Neural progenitor cell (in vitro differentiated cells): ENCODE data around the gene PLXNB2. TPM values are rescaled to one million over a fixed set of nuclear protein-coding genes. Genes with fewer than 3 reads are reported as not detected.

ENCODE experiments used
- DNase-seq: peaks from one replicate; pipeline ENCODE4 v3.0.0-alpha.2; 2016; ENCODE audit warnings: low spot score
- H2AFZ ChIP-seq: fragments of 200-600 bp; sonication (generic); replicated peaks from 2 replicates; pipeline ENCODE4 v1.6.1; 2016; ENCODE audit warnings: antibody characterized with exemption
- H3F3A ChIP-seq: fragments of 200-600 bp; sonication (generic); 2 replicates; pipeline ENCODE4 v1.6.1; 2016; ENCODE audit warnings: antibody characterized with exemption, low read depth
- H3K27ac ChIP-seq: fragments of 200-600 bp; sonication (generic); 2 replicates; pipeline ENCODE4 v1.5.1; 2016; ENCODE audit warnings: mild to moderate bottlenecking
- H3K27me3 ChIP-seq: fragments of 200-600 bp; sonication (generic); 2 replicates; pipeline ENCODE4 v1.6.1; 2016; ENCODE audit warnings: mild to moderate bottlenecking, moderate library complexity
- H3K36me3 ChIP-seq: fragments of 200-600 bp; sonication (generic); 2 replicates; pipeline ENCODE4 v1.5.1; 2016
- H3K4me1 ChIP-seq: fragments of 200-600 bp; sonication (generic); 2 replicates; pipeline ENCODE4 v1.6.1; 2016; ENCODE audit warnings: mixed run types
- H3K4me2 ChIP-seq: fragments of 200-600 bp; sonication (generic); 2 replicates; pipeline ENCODE4 v1.6.1; 2016
- H3K4me3 ChIP-seq: fragments of 200-600 bp; sonication (generic); 2 replicates; pipeline ENCODE4 v1.5.1; 2016
- H3K79me2 ChIP-seq: fragments of 200-600 bp; sonication (generic); 2 replicates; pipeline ENCODE4 v1.6.1; 2016; ENCODE audit warnings: low read depth
- H3K9ac ChIP-seq: fragments of 200-600 bp; sonication (generic); 2 replicates; pipeline ENCODE4 v1.6.1; 2016
- H3K9me3 ChIP-seq: fragments of 200-600 bp; sonication (generic); 2 replicates; pipeline ENCODE4 v1.5.1; 2016; ENCODE audit warnings: low read depth
- H4K20me1 ChIP-seq: fragments of 200-600 bp; sonication (generic); 2 replicates; pipeline ENCODE4 v1.6.1; 2016; ENCODE audit warnings: low read depth
- H3K27ac Mint-ChIP-seq: 3 replicates; pipeline ENCODE4 v1.8.0; 2021; ENCODE audit warnings: mixed read lengths
- H3K27me3 Mint-ChIP-seq: 2 replicates; pipeline ENCODE4 v1.8.0; 2022; ENCODE audit warnings: low read depth, mild to moderate bottlenecking, inconsistent platforms, moderate library complexity, mixed read lengths; ENCODE audit not compliant: insufficient read depth
- H3K36me3 Mint-ChIP-seq: 3 replicates; pipeline ENCODE4 v1.8.0; 2021; ENCODE audit warnings: mixed read lengths
- H3K4me1 Mint-ChIP-seq: 3 replicates; pipeline ENCODE4 v1.8.0; 2021; ENCODE audit warnings: mixed read lengths
- H3K4me3 Mint-ChIP-seq: 3 replicates; pipeline ENCODE4 v1.8.0; 2021; ENCODE audit warnings: mild to moderate bottlenecking, moderate library complexity, mixed read lengths
- H3K9me3 Mint-ChIP-seq: 3 replicates; pipeline ENCODE4 v1.8.0; 2020; ENCODE audit warnings: mixed read lengths
- EZH2 ChIP-seq: fragments of 200-600 bp; sonication (generic); IDR thresholded peaks from 2 replicates; pipeline ENCODE4 v1.6.1; 2017; ENCODE audit warnings: antibody characterized with exemption, mild to moderate bottlenecking, moderate library complexity
- EZH2phosphoT487 ChIP-seq: fragments of 200-600 bp; sonication (generic); IDR thresholded peaks from 2 replicates; pipeline ENCODE4 v1.6.1; 2017; ENCODE audit warnings: antibody characterized with exemption
- total RNA-seq: library from RNA; depleted of rRNA; stranded (reverse); fragments of >200 nt; gene quantifications from 2 replicates; pipeline ENCODE4 v1.2.3, GENCODE V29; 2015; ENCODE audit warnings: low replicate concordance
- TF ChIP-seq, protein P1 (sequence below): fragments of 200-600 bp; sonication (generic); IDR thresholded peaks from 2 replicates; pipeline ENCODE4 v1.5.1; 2017; ENCODE audit warnings: antibody characterized with exemption, mild to moderate bottlenecking

Gene PLXNB2
- total RNA-seq, 1 donor from 2014 or later: 32.4 TPM

DNA sequence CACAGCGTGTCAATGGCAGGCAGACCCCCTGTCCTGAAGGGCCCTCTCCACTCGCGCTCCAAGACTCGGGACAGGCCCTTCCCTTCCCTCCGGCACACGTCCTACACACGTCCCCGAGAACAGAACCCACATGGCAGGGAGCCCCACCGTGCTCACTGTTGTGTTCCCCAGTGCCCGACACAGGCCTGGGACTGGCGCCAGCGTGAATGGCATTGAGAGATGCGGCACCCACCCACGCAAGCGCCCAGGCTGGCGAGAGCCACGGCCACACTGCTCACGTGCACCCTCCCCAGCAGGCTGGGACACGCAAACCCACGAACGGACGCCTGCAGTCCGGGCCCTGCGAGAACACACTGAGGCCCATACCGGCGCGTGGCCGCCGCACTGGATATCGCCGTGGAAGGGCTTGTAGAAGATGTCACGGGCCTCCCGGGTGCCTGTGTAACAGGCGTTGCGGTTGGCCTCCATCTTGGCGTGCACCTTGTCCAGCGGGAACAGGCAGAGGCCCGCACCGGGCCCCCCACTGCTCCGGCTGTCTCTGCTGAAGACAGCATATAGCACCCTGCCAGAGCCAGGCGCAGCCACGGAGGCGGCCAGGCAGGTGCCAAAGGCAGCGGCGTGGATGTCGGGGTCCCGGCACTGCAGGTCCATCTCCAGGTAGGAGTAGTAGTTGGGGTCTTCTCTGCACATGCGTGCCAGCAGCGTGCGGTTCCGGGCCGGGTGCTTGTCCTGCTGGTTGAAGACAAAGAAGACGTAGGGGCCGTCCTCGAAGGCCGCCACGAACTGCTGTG lies 18.1 kb downstream of the PLXNB2 start:
- H3K27ac Mint-ChIP-seq: no peak overlapping the region
- H3K9me3 Mint-ChIP-seq: no peaks in the 10 kb centered on the region
- TF ChIP-seq, protein P1, sequence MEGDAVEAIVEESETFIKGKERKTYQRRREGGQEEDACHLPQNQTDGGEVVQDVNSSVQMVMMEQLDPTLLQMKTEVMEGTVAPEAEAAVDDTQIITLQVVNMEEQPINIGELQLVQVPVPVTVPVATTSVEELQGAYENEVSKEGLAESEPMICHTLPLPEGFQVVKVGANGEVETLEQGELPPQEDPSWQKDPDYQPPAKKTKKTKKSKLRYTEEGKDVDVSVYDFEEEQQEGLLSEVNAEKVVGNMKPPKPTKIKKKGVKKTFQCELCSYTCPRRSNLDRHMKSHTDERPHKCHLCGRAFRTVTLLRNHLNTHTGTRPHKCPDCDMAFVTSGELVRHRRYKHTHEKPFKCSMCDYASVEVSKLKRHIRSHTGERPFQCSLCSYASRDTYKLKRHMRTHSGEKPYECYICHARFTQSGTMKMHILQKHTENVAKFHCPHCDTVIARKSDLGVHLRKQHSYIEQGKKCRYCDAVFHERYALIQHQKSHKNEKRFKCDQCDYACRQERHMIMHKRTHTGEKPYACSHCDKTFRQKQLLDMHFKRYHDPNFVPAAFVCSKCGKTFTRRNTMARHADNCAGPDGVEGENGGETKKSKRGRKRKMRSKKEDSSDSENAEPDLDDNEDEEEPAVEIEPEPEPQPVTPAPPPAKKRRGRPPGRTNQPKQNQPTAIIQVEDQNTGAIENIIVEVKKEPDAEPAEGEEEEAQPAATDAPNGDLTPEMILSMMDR: no peak
- no peak for TF ChIP-seq EZH2phosphoT487
- no peak for TF ChIP-seq EZH2
- Histone ChIP-seq H3K4me3 (no peak overlapping the region), H3K27ac (no peak overlapping the region), H4K20me1 (peaks cover 65% of the 10 kb centered on the region), H3K4me2 (no peak overlapping the region), H3K4me1 (peaks cover 19% of the 10 kb centered on the region), H3K9ac (no peak overlapping the region), H3F3A (peaks cover 9% of the 10 kb centered on the region), H2AFZ (no peak overlapping the region), H3K36me3 (no peaks in the 10 kb centered on the region), H3K9me3 (no peaks in the 10 kb centered on the region), H3K27me3 (no peaks in the 10 kb centered on the region), H3K79me2 (peaks cover 28% of the 10 kb centered on the region)
- H3K36me3 Mint-ChIP-seq: peaks cover 2% of the 10 kb centered on the region
- no peak for DNase-seq
- no peak overlapping the region for H3K4me3 Mint-ChIP-seq
- peaks cover 3% of the 10 kb centered on the region for H3K27me3 Mint-ChIP-seq
- peaks cover 11% of the 10 kb centered on the region for H3K4me1 Mint-ChIP-seq

DNA sequence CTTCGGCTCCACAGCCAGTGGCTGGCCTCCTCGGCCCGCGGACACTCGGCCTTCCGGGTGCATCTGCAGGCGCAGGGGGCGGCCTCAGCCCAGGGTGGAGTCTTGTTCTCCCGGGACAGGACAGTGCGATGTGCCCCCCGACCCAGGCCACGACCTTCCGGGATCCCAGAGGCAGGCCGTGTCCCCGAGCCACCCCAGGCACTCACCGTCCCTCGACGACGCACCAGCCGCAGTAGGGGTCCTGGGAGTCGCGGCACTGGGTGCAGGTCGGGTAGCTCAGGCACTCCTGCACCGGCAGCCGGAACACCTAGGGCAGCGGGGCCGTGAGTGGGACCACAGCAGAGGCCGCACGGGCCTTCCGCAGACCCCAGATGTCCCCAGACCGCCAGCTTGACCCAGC lies 19.7 kb downstream of the PLXNB2 start:
- Histone ChIP-seq H3K4me2 (no peak overlapping the region), H3K79me2 (peaks cover 21% of the 10 kb centered on the region), H4K20me1 (peaks cover 49% of the 10 kb centered on the region), H3K27me3 (no peaks in the 10 kb centered on the region), H3K27ac (no peak overlapping the region), H3K9ac (no peak overlapping the region), H3K4me3 (no peak overlapping the region), H3K36me3 (no peaks in the 10 kb centered on the region), H3F3A (no peaks in the 10 kb centered on the region), H3K9me3 (no peaks in the 10 kb centered on the region), H3K4me1 (peaks cover 4% of the 10 kb centered on the region), H2AFZ (no peak overlapping the region)
- no peaks in the 10 kb centered on the region for H3K9me3 Mint-ChIP-seq
- TF ChIP-seq, protein P1: no peak
- TF ChIP-seq EZH2: no peak
- no peak for TF ChIP-seq EZH2phosphoT487
- H3K27me3 Mint-ChIP-seq: peaks cover 2% of the 10 kb centered on the region
- no peak for DNase-seq
- no peak overlapping the region for H3K4me3 Mint-ChIP-seq
- no peak overlapping the region for H3K27ac Mint-ChIP-seq
- peaks cover 3% of the 10 kb centered on the region for H3K36me3 Mint-ChIP-seq
- H3K4me1 Mint-ChIP-seq: peaks cover 5% of the 10 kb centered on the region

DNA sequence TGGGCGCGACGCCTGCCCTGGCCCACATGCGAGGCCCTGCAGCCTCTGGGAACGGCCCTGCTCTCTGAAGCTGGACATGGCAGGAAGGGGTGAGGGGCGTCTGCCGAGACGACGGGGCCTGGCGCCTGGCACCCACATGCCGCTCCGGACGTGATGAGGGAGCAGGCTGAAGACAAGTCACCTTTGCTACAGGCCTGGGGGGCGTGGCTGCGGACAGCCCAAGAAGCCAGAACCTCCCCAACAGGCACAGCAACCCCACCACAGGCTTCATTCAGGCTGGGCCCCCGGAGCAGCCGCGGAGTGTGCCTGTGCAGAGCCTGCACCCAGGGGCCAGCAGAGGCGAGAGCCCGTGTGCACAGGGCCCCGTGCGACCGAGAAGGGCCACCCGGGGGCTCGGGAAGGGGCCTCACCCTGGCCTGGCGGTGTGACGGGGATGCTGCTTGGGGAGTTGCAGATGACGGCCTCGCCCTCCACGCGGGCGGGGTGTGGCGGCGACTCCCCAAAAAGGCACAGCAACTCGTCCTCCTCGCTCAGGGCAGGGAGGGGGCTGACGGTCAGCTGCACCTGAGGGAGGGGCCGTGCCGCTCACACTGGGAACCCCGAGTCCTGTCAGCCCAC lies 20.6 kb downstream of the PLXNB2 start:
- no peak overlapping the region for H3K9ac ChIP-seq
- H2AFZ ChIP-seq: no peak overlapping the region
- no peak overlapping the region for H3K4me3 Mint-ChIP-seq
- H4K20me1 ChIP-seq: peaks cover 40% of the 10 kb centered on the region
- DNase-seq: no peak
- no peaks in the 10 kb centered on the region for H3F3A ChIP-seq
- no peaks in the 10 kb centered on the region for H3K4me1 ChIP-seq
- no peak overlapping the region for H3K27ac Mint-ChIP-seq
- TF ChIP-seq EZH2: no peak
- no peak for TF ChIP-seq EZH2phosphoT487
- TF ChIP-seq, protein P1: no peak
- H3K27me3 Mint-ChIP-seq: no peaks in the 10 kb centered on the region
- H3K9me3 Mint-ChIP-seq: no peaks in the 10 kb centered on the region
- no peaks in the 10 kb centered on the region for H3K36me3 ChIP-seq
- H3K27me3 ChIP-seq: no peaks in the 10 kb centered on the region
- H3K27ac ChIP-seq: no peak overlapping the region
- H3K36me3 Mint-ChIP-seq: peaks cover 3% of the 10 kb centered on the region
- H3K79me2 ChIP-seq: peaks cover 12% of the 10 kb centered on the region
- no peaks in the 10 kb centered on the region for H3K9me3 ChIP-seq
- no peaks in the 10 kb centered on the region for H3K4me1 Mint-ChIP-seq
- no peak overlapping the region for H3K4me3 ChIP-seq
- no peak overlapping the region for H3K4me2 ChIP-seq
